ENCODE data around the gene ARFRP1.

Gene ARFRP1

DNA sequence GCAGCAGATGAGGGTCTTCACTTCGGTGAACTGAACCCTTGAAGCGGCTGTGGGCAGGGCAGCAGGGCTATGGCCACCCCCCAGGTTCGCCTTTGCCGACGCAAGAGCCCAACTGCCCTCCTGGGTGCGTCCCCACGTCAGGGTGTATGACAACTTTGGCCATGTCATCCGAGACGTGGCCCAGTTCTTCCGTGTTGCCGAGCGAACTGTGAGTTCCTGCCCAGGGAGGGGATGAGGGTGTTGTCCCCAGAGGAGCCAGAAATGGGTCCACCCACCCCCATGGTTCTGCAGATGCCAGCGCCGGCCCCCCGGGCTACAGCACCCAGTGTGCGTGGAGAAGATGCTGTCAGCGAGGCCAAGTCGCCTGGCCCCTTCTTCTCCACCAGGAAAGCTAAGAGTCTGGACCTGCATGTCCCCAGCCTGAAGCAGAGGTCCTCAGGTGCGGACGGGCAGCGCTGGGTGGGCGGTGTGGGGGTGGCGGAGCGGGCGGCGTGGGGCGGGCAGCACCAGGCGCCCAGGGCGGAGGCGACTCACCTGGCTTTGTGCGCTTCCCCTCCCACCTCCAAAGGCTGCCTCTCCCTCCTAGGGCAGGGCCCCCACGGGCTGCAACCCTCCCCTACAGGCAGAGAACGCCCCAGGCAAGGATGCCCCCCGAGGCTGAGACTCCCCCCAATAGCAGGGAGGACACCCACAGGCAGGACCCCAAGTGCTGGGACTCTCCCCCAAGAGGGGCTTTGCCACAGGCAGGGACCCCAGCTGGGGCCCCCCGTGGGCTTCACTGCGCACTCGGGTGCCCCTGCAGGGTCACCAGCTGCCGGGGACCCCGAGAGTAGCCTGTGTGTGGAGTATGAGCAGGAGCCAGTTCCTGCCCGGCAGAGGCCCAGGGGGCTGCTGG is 17.5 kb downstream of the ARFRP1 start:
- DNase-seq = no peak

DNA sequence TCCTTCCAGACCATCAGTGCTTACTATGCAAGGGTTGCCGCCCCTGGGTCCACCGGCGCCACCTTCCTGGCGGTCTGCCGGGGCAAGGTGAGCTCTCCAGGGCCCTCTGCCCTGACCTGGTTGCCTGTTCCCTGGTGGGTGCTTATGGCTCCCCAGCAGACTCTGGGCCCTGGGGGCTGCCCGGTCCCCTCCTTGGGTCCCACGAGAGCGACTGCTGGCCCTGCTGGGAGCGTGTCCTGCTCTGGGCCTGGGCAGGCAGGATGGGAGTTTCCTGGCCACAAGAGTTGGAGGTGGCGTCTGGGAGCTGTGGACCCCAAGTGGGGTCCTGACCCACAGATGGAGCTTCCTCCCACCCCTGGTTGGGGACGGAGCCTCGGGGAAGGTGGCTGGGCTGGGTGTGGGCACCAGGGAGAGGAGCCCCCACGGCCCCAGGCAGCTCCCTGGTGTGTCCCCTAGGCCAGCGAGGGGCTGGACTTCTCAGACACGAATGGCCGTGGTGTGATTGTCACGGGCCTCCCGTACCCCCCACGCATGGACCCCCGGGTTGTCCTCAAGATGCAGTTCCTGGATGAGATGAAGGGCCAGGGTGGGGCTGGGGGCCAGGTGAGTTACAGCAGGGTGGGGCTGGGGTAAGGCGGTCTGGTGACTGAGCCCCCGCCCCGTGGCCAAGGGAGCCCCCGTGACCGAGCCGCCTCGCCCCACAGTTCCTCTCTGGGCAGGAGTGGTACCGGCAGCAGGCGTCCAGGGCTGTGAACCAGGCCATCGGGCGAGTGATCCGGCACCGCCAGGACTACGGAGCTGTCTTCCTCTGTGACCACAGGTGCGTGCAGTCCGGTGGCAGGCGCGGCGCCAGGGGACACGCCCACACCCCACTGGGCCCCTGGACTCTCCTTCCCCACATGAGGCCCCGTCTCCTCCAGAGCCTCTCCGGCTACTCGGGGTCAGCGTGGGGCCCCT is 18.5 kb downstream of the ARFRP1 start:
- DNase-seq = no peak

- DNase-seq = no peak
Observed at GRCh38 chr20:63688228-63689045, 19.3 kb downstream of the ARFRP1 start.

- DNase-seq = no peak
Observed at GRCh38 chr20:63687419-63688178, 20.2 kb downstream of the ARFRP1 start.

DNA sequence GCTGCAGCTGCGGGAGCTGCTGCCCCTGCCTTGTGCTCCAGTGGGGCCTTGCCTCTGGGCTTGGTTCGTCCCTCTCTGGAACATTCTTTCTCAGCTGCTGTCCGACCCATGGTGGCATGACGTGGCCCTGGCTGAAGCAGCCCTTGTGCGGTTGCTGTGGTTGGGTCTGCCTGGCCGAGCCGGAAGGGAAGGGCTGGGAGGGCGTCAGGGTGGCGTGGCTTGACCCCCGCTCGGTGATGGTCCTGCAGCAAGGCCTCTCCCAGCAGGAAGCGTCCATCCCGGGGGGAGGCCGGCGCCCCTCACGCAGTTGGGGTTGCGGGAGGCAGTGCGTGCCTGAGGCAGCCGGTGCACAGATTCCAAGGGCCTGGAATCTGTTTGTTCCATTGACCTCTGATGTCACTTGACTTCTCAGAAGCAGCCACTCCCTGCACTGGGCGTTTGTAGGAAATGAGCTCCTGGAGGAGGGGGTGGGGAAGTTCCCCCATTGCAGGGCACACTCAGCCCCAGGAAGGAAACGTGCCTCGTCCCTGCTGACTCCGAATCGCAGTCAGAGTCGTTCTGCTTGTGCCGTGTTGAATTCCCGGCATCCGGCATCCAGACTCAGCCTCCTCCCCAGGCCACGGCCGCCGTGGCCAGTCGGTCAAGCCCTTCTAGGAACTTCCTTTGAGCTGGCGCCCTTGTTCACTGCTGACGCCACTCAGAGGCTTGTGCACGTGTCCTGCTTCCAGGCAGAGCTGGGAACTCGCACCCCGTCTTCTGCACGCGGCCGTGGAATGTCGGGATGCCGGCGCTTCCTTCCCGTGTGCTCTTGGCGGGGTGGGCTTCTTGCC is 21.1 kb downstream of the ARFRP1 start:
- DNase-seq = no peak

- no peak for DNase-seq
Observed at GRCh38 chr20:63686094-63686491, 21.7 kb downstream of the ARFRP1 start.

GRCh38 chr20:63685269-63686026 is 22.3 kb downstream of the ARFRP1 start:
- DNase-seq = no peak

GRCh38 chr20:63682384-63683139 is 25.2 kb downstream of the ARFRP1 start:
- no peak for DNase-seq

DNA sequence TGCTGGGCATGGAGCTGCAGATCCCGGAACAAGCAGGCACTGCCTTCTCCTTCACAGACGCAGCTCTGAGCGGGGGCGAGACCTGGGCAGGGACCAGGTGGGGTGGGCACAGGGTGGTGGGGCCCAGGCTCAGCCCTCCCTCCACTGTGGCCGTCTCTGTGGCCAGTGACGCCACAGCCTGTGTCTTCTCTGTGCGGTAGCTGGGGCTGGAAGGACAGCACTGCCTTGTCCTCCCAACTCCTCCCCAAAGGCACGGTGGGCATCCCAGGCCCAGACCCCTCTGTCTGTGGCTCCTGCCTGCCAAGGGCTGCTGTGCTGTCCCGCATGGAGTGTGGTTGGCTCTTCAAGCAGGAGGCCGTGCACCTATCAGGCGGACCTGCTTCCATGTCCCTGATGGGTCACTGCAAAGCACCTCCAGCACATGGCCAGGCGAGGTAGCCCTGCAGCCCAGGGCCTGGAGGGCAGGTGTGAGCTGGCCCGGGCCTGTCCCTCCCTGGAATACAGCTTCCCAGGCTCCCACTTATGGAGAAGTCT is 26.1 kb downstream of the ARFRP1 start:
- no peak for DNase-seq

DNA sequence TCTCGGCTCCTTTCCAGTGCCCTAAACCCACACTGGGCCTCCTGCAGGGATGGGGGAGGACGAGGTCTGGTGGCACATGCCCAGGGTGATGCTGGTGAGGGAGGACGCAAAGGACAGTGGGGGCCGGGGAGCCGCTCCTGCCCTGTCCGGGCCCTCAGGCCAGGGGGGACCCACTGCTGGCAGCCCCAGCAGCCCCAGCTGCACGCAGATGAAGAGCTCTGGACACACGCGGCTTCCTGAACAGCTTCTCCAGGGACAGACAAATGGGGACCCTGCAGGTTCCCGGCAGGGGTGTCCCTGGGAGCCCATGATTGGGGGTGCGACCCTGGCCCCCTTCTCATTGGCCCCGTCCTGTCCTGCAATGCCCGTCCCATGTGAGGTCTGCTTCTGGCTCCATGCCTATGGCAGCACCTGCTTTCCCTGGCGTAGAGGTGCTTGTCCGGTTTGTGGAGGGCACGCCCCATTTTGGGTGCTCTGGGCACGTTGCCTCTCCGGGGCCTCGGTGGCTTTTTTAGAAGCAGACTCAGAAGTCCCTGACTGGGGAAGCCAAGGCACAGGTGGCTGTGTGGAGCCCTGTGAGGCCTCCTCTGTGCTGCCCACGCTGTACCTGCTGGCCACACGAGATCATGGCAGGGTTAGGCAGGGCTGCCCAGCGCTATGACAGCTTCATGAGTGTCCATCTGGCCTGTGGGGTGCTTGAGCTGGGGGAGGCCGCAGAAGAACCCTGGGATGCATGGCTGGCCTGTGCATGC is 26.7 kb downstream of the ARFRP1 start:
- no peak for DNase-seq

- DNase-seq = no peak
Observed at GRCh38 chr20:63680427-63680826, 27.3 kb downstream of the ARFRP1 start.

DNA sequence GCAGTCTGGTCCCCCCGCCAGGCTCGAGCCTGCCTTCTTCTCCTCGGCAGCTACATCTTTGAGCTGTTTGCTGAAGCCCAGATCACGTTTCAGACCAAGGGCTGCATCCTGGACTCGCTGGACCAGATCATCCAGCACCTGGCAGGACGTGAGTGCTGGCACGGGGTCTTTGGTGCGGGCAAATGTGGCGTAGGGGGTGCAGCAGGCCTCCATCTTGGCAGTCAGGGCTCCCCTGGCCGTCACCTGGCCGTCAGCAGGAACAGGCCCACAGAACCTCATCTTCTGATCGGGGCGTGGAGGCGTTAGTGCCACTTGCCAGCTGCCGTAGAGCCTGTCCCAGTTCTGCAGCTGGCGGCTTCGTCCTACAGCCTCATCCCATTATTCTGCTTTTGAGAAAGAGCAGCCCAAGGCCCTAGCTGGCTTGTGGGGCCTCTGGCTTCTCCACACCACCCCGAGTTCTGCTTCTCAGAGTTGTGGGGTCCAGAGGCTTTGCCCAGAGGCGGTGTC is 27.9 kb downstream of the ARFRP1 start:
- no peak for DNase-seq

DNA sequence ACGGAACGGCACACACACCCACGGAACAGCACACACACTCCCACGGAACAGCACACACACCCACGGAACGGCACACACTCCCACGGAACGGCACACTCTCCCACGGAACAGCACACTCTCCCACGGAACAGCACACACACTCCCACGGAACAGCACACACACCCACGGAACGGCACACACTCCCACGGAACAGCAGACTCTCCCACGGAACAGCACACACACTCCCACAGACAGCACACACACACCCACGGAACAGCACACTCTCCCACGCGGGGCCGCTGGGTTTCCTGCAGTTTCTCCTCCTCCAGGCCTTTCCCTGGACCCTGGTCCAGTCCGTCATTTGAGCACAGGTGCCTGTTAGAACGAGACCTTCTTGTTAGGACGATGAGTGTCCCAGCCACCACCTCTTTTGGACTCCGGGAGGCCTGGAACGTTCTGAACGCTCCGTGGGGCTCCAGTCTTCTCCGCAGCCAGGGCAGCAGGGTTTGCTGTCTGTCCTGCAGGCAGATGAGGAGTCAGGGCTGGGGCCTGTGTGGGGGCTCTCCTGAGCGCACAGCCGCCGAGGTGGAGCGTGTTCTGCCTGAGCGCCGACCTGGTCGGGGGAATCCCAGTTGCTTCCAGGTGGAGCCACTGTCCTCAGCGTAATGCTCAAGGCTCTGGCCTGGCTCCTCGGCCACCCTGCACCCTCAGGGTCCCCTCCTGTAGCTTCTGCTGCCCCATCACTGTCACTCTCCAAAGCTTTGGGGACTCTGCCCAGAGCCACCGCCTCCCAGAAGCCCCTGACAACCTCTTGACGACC is 28.9 kb downstream of the ARFRP1 start:
- DNase-seq = no peak

DNA sequence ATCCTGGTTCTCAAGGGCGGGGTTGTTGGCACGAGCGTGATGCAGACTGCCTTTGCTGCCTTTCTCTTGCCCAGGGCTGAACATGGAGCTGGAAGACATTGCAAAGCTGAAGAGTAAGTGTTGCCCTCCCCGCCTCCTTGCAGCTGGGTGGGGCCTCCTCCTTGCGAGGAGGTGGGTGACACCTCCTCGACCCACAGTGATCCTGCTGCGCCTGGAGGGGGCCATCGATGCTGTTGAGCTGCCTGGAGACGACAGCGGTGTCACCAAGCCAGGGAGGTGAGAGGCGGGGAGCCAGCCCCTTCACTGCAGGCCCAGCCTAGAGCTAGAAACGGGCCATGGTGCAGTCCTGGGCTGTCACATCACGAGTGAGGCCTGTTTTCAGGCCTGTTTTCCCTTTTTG is 29.7 kb downstream of the ARFRP1 start:
- DNase-seq = no peak

GRCh38 chr20:63675681-63676368 is 32.0 kb downstream of the ARFRP1 start:
- DNase-seq = no peak

GRCh38 chr20:63673951-63674350 is 33.8 kb downstream of the ARFRP1 start:
- no peak for DNase-seq

GRCh38 chr20:63672666-63673065 is 35.1 kb downstream of the ARFRP1 start:
- DNase-seq = no peak
